Mesenchymal stem cell (in vitro differentiated cells and primary cell): ENCODE measurements around the gene FAM98A. TPM values are rescaled to one million over a fixed set of nuclear protein-coding genes. Genes with fewer than 3 reads are reported as not detected.
A peak's percentile ranks its signal among the peaks of the same experiment; 100 is the strongest.

Source experiments
- DNase-seq: peaks from one replicate; pipeline ENCODE4 v3.0.0-alpha.2; 2013
- H2AFZ ChIP-seq: one replicate; pipeline ENCODE4 v1.6.1; 2013; ENCODE audit warnings: low read depth, mild to moderate bottlenecking, control low read depth, inconsistent platforms, low read length, moderate library complexity
- H2AK5ac ChIP-seq: 2 replicates; pipeline ENCODE4 v1.6.1; 2013; ENCODE audit warnings: low read length, moderate library complexity, mild to moderate bottlenecking, inconsistent platforms; ENCODE audit not compliant: severe bottlenecking
- H2BK120ac ChIP-seq: one replicate; pipeline ENCODE4 v1.6.1; 2013; ENCODE audit warnings: low read depth, mild to moderate bottlenecking, inconsistent platforms, low read length, moderate library complexity
- H2BK12ac ChIP-seq, 2 experiments: one replicate each; pipeline ENCODE4 v1.6.1; 2013; ENCODE audit warnings: inconsistent platforms in 2 of 2, low read length in 2 of 2, mild to moderate bottlenecking in 2 of 2, moderate library complexity in 2 of 2, control low read depth in 1 of 2
- H2BK15ac ChIP-seq: one replicate; pipeline ENCODE4 v1.6.1; 2013; ENCODE audit warnings: mild to moderate bottlenecking, low read depth, inconsistent platforms; ENCODE audit not compliant: poor library complexity, severe bottlenecking
- H2BK5ac ChIP-seq: 2 replicates; pipeline ENCODE4 v1.6.1; 2013; ENCODE audit warnings: low read depth, mild to moderate bottlenecking, low read length, control low read depth, inconsistent platforms; ENCODE audit not compliant: poor library complexity, severe bottlenecking
- H3K14ac ChIP-seq, 2 experiments: one replicate each; pipeline ENCODE4 v1.6.1; 2013; ENCODE audit warnings: inconsistent platforms in 2 of 2, low read length in 2 of 2, control low read depth in 1 of 2, mild to moderate bottlenecking in 1 of 2, moderate library complexity in 1 of 2
- H3K18ac ChIP-seq, 2 experiments: one replicate each; pipeline ENCODE4 v1.6.1; 2013; ENCODE audit warnings: inconsistent platforms in 2 of 2, low read length in 2 of 2, control low read depth in 1 of 2, low read depth in 1 of 2, mild to moderate bottlenecking in 1 of 2
- H3K23ac ChIP-seq, 2 experiments: one replicate each; pipeline ENCODE4 v1.6.1; 2013; ENCODE audit warnings: inconsistent platforms in 2 of 2, low read length in 2 of 2, mild to moderate bottlenecking in 2 of 2, moderate library complexity in 2 of 2, control low read depth in 1 of 2
- H3K27ac ChIP-seq: 2 replicates; pipeline ENCODE4 v1.5.1; 2013; ENCODE audit warnings: mild to moderate bottlenecking, moderate library complexity, low read length, control low read depth, inconsistent platforms; ENCODE audit not compliant: poor library complexity, severe bottlenecking
- H3K27me3 ChIP-seq, 2 experiments: 2 replicates each; pipeline versions ENCODE4 v1.6.1 to v1.7.0; 2013; ENCODE audit warnings: low read length in 2 of 2, mild to moderate bottlenecking in 2 of 2, moderate library complexity in 2 of 2, control low read depth in 1 of 2, inconsistent platforms in 1 of 2; ENCODE audit not compliant: control insufficient read depth in 1 of 2, insufficient read depth in 1 of 2
- H3K36me3 ChIP-seq, 2 experiments: 2 replicates each; pipeline versions ENCODE4 v1.6.1 to v1.7.0; 2013; ENCODE audit warnings: low read length in 2 of 2, control low read depth in 1 of 2, inconsistent platforms in 1 of 2, low read depth in 1 of 2, mild to moderate bottlenecking in 1 of 2; ENCODE audit not compliant: insufficient read depth in 2 of 2, control insufficient read depth in 1 of 2
- H3K4ac ChIP-seq, 2 experiments: one replicate each; pipeline ENCODE4 v1.6.1; 2013; ENCODE audit warnings: inconsistent platforms in 2 of 2, low read length in 2 of 2, mild to moderate bottlenecking in 2 of 2, moderate library complexity in 2 of 2, control low read depth in 1 of 2, low read depth in 1 of 2
- H3K4me1 ChIP-seq: 2 replicates; pipeline ENCODE4 v1.6.1; 2013; ENCODE audit warnings: low read depth, low read length, control low read depth; ENCODE audit not compliant: control insufficient read depth, insufficient read depth
- H3K4me2 ChIP-seq: 2 replicates; pipeline ENCODE4 v1.6.1; 2013; ENCODE audit warnings: low read length, mild to moderate bottlenecking, inconsistent platforms; ENCODE audit not compliant: poor library complexity, severe bottlenecking
- H3K4me3 ChIP-seq, 2 experiments: 2 replicates each; pipeline versions ENCODE4 v1.5.1 to v1.7.0; 2013; ENCODE audit warnings: low read length in 2 of 2, mild to moderate bottlenecking in 2 of 2, control low read depth in 1 of 2, low read depth in 1 of 2; ENCODE audit not compliant: insufficient read depth in 1 of 2
- H3K79me1 ChIP-seq: replicated peaks from 2 replicates; pipeline ENCODE4 v1.6.1; 2013; ENCODE audit warnings: mild to moderate bottlenecking, control low read depth, low read length, inconsistent platforms; ENCODE audit not compliant: poor library complexity, severe bottlenecking
- H3K9ac ChIP-seq: 2 replicates; pipeline ENCODE4 v1.7.0; 2013; ENCODE audit warnings: mild to moderate bottlenecking, low read length, moderate library complexity
- H3K9me3 ChIP-seq: 2 replicates; pipeline ENCODE4 v1.7.0; 2013; ENCODE audit warnings: mild to moderate bottlenecking, low read length; ENCODE audit not compliant: control insufficient read depth
- H4K8ac ChIP-seq: one replicate; pipeline ENCODE4 v1.6.1; 2013; ENCODE audit warnings: inconsistent platforms, mild to moderate bottlenecking, low read length, moderate library complexity
- H4K91ac ChIP-seq: one replicate; pipeline ENCODE4 v1.6.1; 2013; ENCODE audit warnings: mild to moderate bottlenecking, low read length, inconsistent platforms
- WGBS: methylation state at CpG from one replicate; pipeline ENCODE4 v1.1.7; 2013; ENCODE audit warnings: mixed read lengths; 5-methylcytosine and 5-hydroxymethylcytosine counted together
- small RNA-seq: library from polyadenylated mRNA; stranded (forward); fragments of <200 nt; extraction: miRNeasy Mini kit (QIAGEN cat#:217004); gene quantifications from one replicate; pipeline ENCODE3, GENCODE V24; 2013; ENCODE audit warnings: low read depth

The FAM98A gene

DNA sequence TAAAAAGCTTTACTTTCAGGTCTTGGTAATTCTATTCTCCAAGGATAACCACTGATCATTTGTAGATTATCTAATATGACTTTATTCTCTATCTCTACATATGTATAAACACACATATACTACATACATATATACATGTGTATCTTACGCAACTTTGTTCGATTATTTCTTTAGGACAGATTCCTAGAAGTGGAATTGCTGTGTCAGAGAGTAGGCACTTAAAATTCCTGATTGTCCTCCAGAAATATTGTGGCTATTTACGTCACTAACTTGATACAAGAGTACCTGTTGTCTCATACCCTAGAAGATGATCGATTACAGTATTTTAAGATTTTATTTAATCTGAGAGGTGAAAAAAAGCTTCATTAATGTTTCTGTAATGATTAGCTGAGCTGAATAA, 57.9 kb downstream of the FAM98A start:
- H2BK120ac ChIP-seq: no peak overlapping the region
- H4K91ac ChIP-seq: no peak overlapping the region
- no peak overlapping the region for H2AFZ ChIP-seq
- no peak overlapping the region for H3K4me3 ChIP-seq
- no peak overlapping the region for H2BK5ac ChIP-seq
- H3K4me1 ChIP-seq: peaks cover 2% of the 10 kb centered on the region
- H3K9ac ChIP-seq: no peak overlapping the region
- no peak overlapping the region for H3K18ac ChIP-seq
- H3K4ac ChIP-seq: no peak overlapping the region
- H3K79me1 ChIP-seq: no peaks in the 10 kb centered on the region
- no peak overlapping the region for H2BK15ac ChIP-seq
- no peak overlapping the region for H2AK5ac ChIP-seq
- no peaks in the 10 kb centered on the region for H3K36me3 ChIP-seq
- H3K23ac ChIP-seq: no peak overlapping the region
- no peaks in the 10 kb centered on the region for H3K27me3 ChIP-seq
- DNase-seq: no peak
- H2BK12ac ChIP-seq: no peak overlapping the region
- H3K4me2 ChIP-seq: no peak overlapping the region
- no peak overlapping the region for H3K14ac ChIP-seq
- no peak overlapping the region for H3K27ac ChIP-seq
- H4K8ac ChIP-seq: no peak overlapping the region
- no peaks in the 10 kb centered on the region for H3K9me3 ChIP-seq
- WGBS: 81% methylated on average over 3 of the region's 4 CpGs

DNA sequence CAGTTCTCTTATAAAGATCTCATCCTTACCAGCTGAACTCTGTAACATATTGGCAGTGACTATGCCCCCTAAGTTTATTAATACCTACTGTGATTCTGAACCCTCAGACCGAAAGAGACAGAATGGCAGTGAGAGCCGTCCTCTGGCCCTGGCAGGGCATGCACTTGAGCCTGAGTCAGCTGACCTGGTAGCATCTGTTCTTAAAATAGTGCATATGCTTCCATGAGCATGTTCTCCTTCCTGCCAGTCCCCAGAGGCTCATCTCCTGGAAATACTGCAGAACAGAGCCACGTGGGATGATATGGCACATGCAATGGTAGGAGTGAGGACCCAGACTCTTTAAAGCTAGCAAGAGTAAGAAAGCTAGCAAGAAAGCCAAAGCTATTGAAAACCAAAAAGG, 63.7 kb downstream of the FAM98A start:
- Histone ChIP-seq H2BK15ac (no peak overlapping the region), H2AFZ (no peak overlapping the region), H3K27ac (no peak overlapping the region), H3K14ac (no peak overlapping the region), H3K23ac (no peak overlapping the region), H3K4ac (no peak overlapping the region), H3K27me3 (no peaks in the 10 kb centered on the region), H2BK120ac (no peak overlapping the region), H3K9me3 (no peaks in the 10 kb centered on the region), H2AK5ac (no peak overlapping the region), H3K4me3 (no peak overlapping the region), H3K18ac (peak overlapping the region in 1 of 2 experiments; percentile 61), H3K4me1 (peaks cover 2% of the 10 kb centered on the region), H3K4me2 (no peak overlapping the region), H2BK5ac (no peak overlapping the region), H3K9ac (no peak overlapping the region), H4K91ac (no peak overlapping the region), H3K79me1 (no peaks in the 10 kb centered on the region), H2BK12ac (no peak overlapping the region), H4K8ac (no peak overlapping the region), H3K36me3 (no peaks in the 10 kb centered on the region)
- DNase-seq: peak; percentile 39
- 38% methylated on average over 3 of the region's 3 CpGs for WGBS

Small RNAs within 50 kb of the gene (small RNA-seq; reads per million reads assigned to genes)
- not detected for gene ATP6V0E1P3
